DOHH2 (cell line): Measurements from ENCODE around the gene ARL6IP4.

Experiments used
- H3F3A ChIP-seq: fragments of 200-600 bp; sonication (generic), shearing (Covaris generic); 2 replicates; pipeline ENCODE4 v1.6.0; 2016; ENCODE audit warnings: antibody characterized with exemption, mild to moderate bottlenecking; ENCODE audit not compliant: control insufficient read depth, insufficient read depth
- H3K27ac ChIP-seq: fragments of 200-600 bp; sonication (generic); 2 replicates; pipeline ENCODE4 v1.5.1; 2014; ENCODE audit warnings: low read depth, mild to moderate bottlenecking, low read length, moderate library complexity
- H3K27me3 ChIP-seq: fragments of 200-600 bp; sonication (generic); 2 replicates; pipeline ENCODE4 v1.6.1; 2014; ENCODE audit warnings: mild to moderate bottlenecking, low read length, mixed read lengths; ENCODE audit not compliant: control insufficient read depth
- H3K36me3 ChIP-seq: fragments of 200-600 bp; sonication (generic); 2 replicates; pipeline ENCODE4 v1.6.1; 2014; ENCODE audit warnings: mild to moderate bottlenecking, low read length, moderate library complexity, mixed read lengths; ENCODE audit not compliant: control insufficient read depth
- H3K4me1 ChIP-seq: fragments of 200-600 bp; sonication (generic); 2 replicates; pipeline ENCODE4 v1.6.1; 2014; ENCODE audit warnings: mild to moderate bottlenecking, low read length, mixed read lengths; ENCODE audit not compliant: control insufficient read depth
- H3K4me2 ChIP-seq: fragments of 200-600 bp; sonication (generic); 2 replicates; pipeline ENCODE4 v1.6.0; 2014; ENCODE audit warnings: mild to moderate bottlenecking, low read length, moderate library complexity
- H3K4me3 ChIP-seq: fragments of 200-600 bp; sonication (generic); 2 replicates; pipeline ENCODE4 v1.5.1; 2014; ENCODE audit warnings: mild to moderate bottlenecking, low read length, mixed read lengths
- H3K79me2 ChIP-seq: fragments of 200-600 bp; sonication (generic); 2 replicates; pipeline ENCODE4 v1.6.1; 2014; ENCODE audit warnings: mild to moderate bottlenecking, low read length, mixed read lengths; ENCODE audit not compliant: control insufficient read depth
- H3K9me2 ChIP-seq: fragments of 200-600 bp; sonication (generic); replicated peaks from 2 replicates; pipeline ENCODE4 v1.6.1; 2014; ENCODE audit warnings: mild to moderate bottlenecking, low read length, mixed read lengths; ENCODE audit not compliant: control insufficient read depth
- H3K9me3 ChIP-seq: fragments of 200-600 bp; sonication (generic); 2 replicates; pipeline ENCODE4 v1.6.1; 2014; ENCODE audit warnings: antibody characterized with exemption, low read length, mixed read lengths; ENCODE audit not compliant: control insufficient read depth, insufficient read depth
- H4K20me1 ChIP-seq: fragments of 200-600 bp; sonication (generic); 2 replicates; pipeline ENCODE4 v1.6.0; 2014; ENCODE audit warnings: low read depth, mild to moderate bottlenecking, antibody characterized with exemption, low read length, moderate library complexity; ENCODE audit not compliant: control insufficient read depth, insufficient read depth
- CTCF ChIP-seq: fragments of 200-600 bp; sonication (generic); IDR thresholded peaks from one replicate; pipeline ENCODE4 v1.5.1; 2014; ENCODE audit warnings: antibody characterized with exemption, mild to moderate bottlenecking, low read depth, low read length; ENCODE audit not compliant: poor library complexity, severe bottlenecking
- EZH2phosphoT487 ChIP-seq: fragments of 200-600 bp; sonication (generic); IDR thresholded peaks from 2 replicates; pipeline ENCODE4 v1.6.1; 2017; ENCODE audit warnings: borderline replicate concordance, mild to moderate bottlenecking, antibody characterized with exemption, low read length, moderate library complexity, mixed read lengths

The ARL6IP4 gene

GRCh38 chr12:122999986-123000420 lies 19.5 kb downstream of the ARL6IP4 start:
- no peaks in the 10 kb centered on the region for H3F3A ChIP-seq
- TF ChIP-seq CTCF (no peak), EZH2phosphoT487 (no peak)
- H3K9me2 ChIP-seq = no peaks in the 10 kb centered on the region
- H3K4me2 ChIP-seq = no peak overlapping the region
- H3K9me3 ChIP-seq = no peaks in the 10 kb centered on the region
- H3K27ac ChIP-seq = no peak overlapping the region
- H3K79me2 ChIP-seq = no peaks in the 10 kb centered on the region
- no peaks in the 10 kb centered on the region for H3K27me3 ChIP-seq
- no peak overlapping the region for H3K4me3 ChIP-seq
- no peaks in the 10 kb centered on the region for H3K4me1 ChIP-seq
- H4K20me1 ChIP-seq = no peaks in the 10 kb centered on the region
- H3K36me3 ChIP-seq = no peaks in the 10 kb centered on the region

- no peaks in the 10 kb centered on the region for H3K4me1 ChIP-seq
- H4K20me1 ChIP-seq = no peaks in the 10 kb centered on the region
These were observed 20.1 kb downstream of the ARL6IP4 start for GRCh38 chr12:123000578-123000977.

GRCh38 chr12:123001464-123001863 lies 21.0 kb downstream of the ARL6IP4 start:
- no peak overlapping the region for H3K4me2 ChIP-seq
- H3K79me2 ChIP-seq = no peaks in the 10 kb centered on the region

More at GRCh38 chr12:123000578-123000977, 20.1 kb downstream of the ARL6IP4 start:
- TF ChIP-seq CTCF (no peak), EZH2phosphoT487 (no peak)
- no peaks in the 10 kb centered on the region for H3K27me3 ChIP-seq
- H3K9me2 ChIP-seq = no peaks in the 10 kb centered on the region
- H3K79me2 ChIP-seq = no peaks in the 10 kb centered on the region
- no peak overlapping the region for H3K4me2 ChIP-seq
- no peaks in the 10 kb centered on the region for H3K36me3 ChIP-seq
- H3F3A ChIP-seq = no peaks in the 10 kb centered on the region
- no peak overlapping the region for H3K27ac ChIP-seq
- H3K9me3 ChIP-seq = no peaks in the 10 kb centered on the region
- no peak overlapping the region for H3K4me3 ChIP-seq

More at GRCh38 chr12:123001464-123001863, 21.0 kb downstream of the ARL6IP4 start:
- Histone ChIP-seq H3K9me2 (no peaks in the 10 kb centered on the region), H3F3A (no peaks in the 10 kb centered on the region), H3K4me3 (no peak overlapping the region), H3K27ac (no peak overlapping the region), H3K36me3 (no peaks in the 10 kb centered on the region), H3K9me3 (no peaks in the 10 kb centered on the region), H3K4me1 (no peaks in the 10 kb centered on the region), H3K27me3 (no peaks in the 10 kb centered on the region), H4K20me1 (no peaks in the 10 kb centered on the region)
- TF ChIP-seq CTCF (no peak), EZH2phosphoT487 (no peak)
